K562 (cell line): ENCODE measurements around the gene OVCA2. TPM values are rescaled to one million over a fixed set of nuclear protein-coding genes. Genes with fewer than 3 reads are reported as not detected.

ENCODE experiments used
- CBX3 ChIP-seq, 2 experiments: IDR thresholded peaks; 1 replicate in 1 of 2; 2 replicates in 1 of 2; pipeline ENCODE4 v1.6.1; 2012; ENCODE audit warnings: inconsistent platforms in 2 of 2, low read length in 2 of 2, borderline replicate concordance in 1 of 2, control low read depth in 1 of 2
- DMBX1 ChIP-seq: fragments of 250-450 bp; sonication (Bioruptor Pico); IDR thresholded peaks from 2 replicates; pipeline ENCODE4 v1.8.0; 2022; ENCODE audit warnings: inconsistent platforms, mild to moderate bottlenecking, moderate library complexity, borderline replicate concordance
- ETS2 ChIP-seq: IDR thresholded peaks from 2 replicates; pipeline ENCODE4 v1.6.1; 2016; ENCODE audit warnings: borderline replicate concordance, missing genetic modification characterization, mild to moderate bottlenecking, moderate library complexity, missing compliant biosample characterization; ENCODE audit not compliant: poor library complexity, severe bottlenecking
- FOXM1 ChIP-seq, 2 experiments: fragments of 450-650 bp in 1 of 2; sonication (generic) in 1 of 2; formaldehyde crosslinking in 1 of 2; IDR thresholded peaks; 2 replicates each; pipeline versions ENCODE4 v1.6.1 to v1.9.0; 2017 to 2022; ENCODE audit warnings: low read depth in 2 of 2, mild to moderate bottlenecking in 2 of 2, missing genetic modification reagents in 1 of 2, moderate library complexity in 1 of 2
- HMGXB4 ChIP-seq: sonication (generic); formaldehyde crosslinking; IDR thresholded peaks from 2 replicates; pipeline ENCODE4 v1.8.1; 2023; ENCODE audit warnings: mild to moderate bottlenecking, missing genetic modification reagents
- KHSRP ChIP-seq: fragments of 450-650 bp; IDR thresholded peaks from 2 replicates; pipeline ENCODE4 v1.6.1; 2017
- MIER1 ChIP-seq: fragments of 450-650 bp; IDR thresholded peaks from 2 replicates; pipeline ENCODE4 v1.6.1; 2016; ENCODE audit warnings: antibody characterized with exemption, mild to moderate bottlenecking, low read depth
- NELFE ChIP-seq: IDR thresholded peaks from 2 replicates; pipeline ENCODE4 v1.6.1; 2011; ENCODE audit warnings: mild to moderate bottlenecking; ENCODE audit not compliant: insufficient read depth, insufficient read length
- NRF1 ChIP-seq, 2 experiments: fragments of 450-650 bp; IDR thresholded peaks in 1 of 2; conservative IDR thresholded peaks in 1 of 2; 2 replicates each; pipeline ENCODE4 v1.6.1; 2014; ENCODE audit warnings: mild to moderate bottlenecking in 2 of 2
- NUFIP1 ChIP-seq: fragments of 450-650 bp; IDR thresholded peaks from 2 replicates; pipeline ENCODE4 v1.6.1; 2018; ENCODE audit not compliant: partially characterized antibody
- PKNOX1 ChIP-seq: fragments of 450-650 bp; IDR thresholded peaks from 2 replicates; pipeline ENCODE4 v1.6.1; 2016
- POLR2B ChIP-seq: fragments of 450-650 bp; IDR thresholded peaks from 2 replicates; pipeline ENCODE4 v1.6.1; 2018; ENCODE audit warnings: low read depth; ENCODE audit not compliant: partially characterized antibody
- TFAP4 ChIP-seq: sonication (generic); formaldehyde crosslinking; IDR thresholded peaks from 2 replicates; pipeline ENCODE4 v1.8.0; 2022; ENCODE audit warnings: missing genetic modification reagents, mild to moderate bottlenecking, moderate library complexity, borderline replicate concordance
- THRA ChIP-seq: fragments of 450-650 bp; IDR thresholded peaks from 2 replicates; pipeline ENCODE4 v1.6.1; 2017; ENCODE audit warnings: mild to moderate bottlenecking, moderate library complexity
- USF2 ChIP-seq: sonication (generic); formaldehyde crosslinking; IDR thresholded peaks from 2 replicates; pipeline ENCODE4 v1.5.0; 2020; ENCODE audit warnings: missing genetic modification reagents
- ZFPM2 ChIP-seq: fragments of 250-450 bp; sonication (Bioruptor Pico); IDR thresholded peaks from 2 replicates; pipeline ENCODE4 v1.5.1; 2022; ENCODE audit warnings: mild to moderate bottlenecking
- ZFX ChIP-seq: sonication (generic); formaldehyde crosslinking; IDR thresholded peaks from 2 replicates; pipeline ENCODE4 v1.8.0; 2022; ENCODE audit warnings: mild to moderate bottlenecking, missing genetic modification reagents, moderate library complexity
- ZKSCAN1 ChIP-seq: fragments of 150-350 bp; IDR thresholded peaks from 2 replicates; pipeline ENCODE4 v1.6.1; 2016; ENCODE audit warnings: low read depth, low read length
- polyA plus RNA-seq, 8 experiments: library from polyadenylated mRNA; depleted of rRNA in 4 of 8; stranded (reverse) in 5 of 8; unstranded in 3 of 8; fragments of >200 nt; fragmentation: Nextera tagmentation in 2 of 8; fragmentation: Illumina TruSeq in 1 of 8; extraction: Ambion mirVana in 2 of 8; extraction: Trizol in 1 of 8; gene quantifications; 2 replicates each; pipeline versions ENCODE4 v1.2.1 to v1.2.3, GENCODE V29; 2011 to 2014; ENCODE audit warnings: inconsistent platforms in 1 of 8, missing spikeins in 1 of 8
- total RNA-seq, 7 experiments: library from RNA; depleted of rRNA in 6 of 7; stranded (reverse); fragments of >200 nt in 6 of 7; fragmentation: Illumina TruSeq in 2 of 7; extraction: Trizol in 2 of 7; gene quantifications; 2 replicates each; pipeline versions ENCODE4 v1.2.1 to v1.2.3, GENCODE V29; 2011 to 2021; ENCODE audit warnings: low replicate concordance in 1 of 7
- TF ChIP-seq, protein P1 (sequence below): sonication (generic); formaldehyde crosslinking; IDR thresholded peaks from 2 replicates; pipeline ENCODE4 v1.9.0; 2022; ENCODE audit warnings: mild to moderate bottlenecking, missing genetic modification reagents

Gene OVCA2
- total and polyA plus RNA-seq, 9 of the 15 experiments (the other 6 are each of a cell fraction or from before 2014, with no cell fraction given) = 3.0 to 23.7 (median 14.1) TPM

DNA sequence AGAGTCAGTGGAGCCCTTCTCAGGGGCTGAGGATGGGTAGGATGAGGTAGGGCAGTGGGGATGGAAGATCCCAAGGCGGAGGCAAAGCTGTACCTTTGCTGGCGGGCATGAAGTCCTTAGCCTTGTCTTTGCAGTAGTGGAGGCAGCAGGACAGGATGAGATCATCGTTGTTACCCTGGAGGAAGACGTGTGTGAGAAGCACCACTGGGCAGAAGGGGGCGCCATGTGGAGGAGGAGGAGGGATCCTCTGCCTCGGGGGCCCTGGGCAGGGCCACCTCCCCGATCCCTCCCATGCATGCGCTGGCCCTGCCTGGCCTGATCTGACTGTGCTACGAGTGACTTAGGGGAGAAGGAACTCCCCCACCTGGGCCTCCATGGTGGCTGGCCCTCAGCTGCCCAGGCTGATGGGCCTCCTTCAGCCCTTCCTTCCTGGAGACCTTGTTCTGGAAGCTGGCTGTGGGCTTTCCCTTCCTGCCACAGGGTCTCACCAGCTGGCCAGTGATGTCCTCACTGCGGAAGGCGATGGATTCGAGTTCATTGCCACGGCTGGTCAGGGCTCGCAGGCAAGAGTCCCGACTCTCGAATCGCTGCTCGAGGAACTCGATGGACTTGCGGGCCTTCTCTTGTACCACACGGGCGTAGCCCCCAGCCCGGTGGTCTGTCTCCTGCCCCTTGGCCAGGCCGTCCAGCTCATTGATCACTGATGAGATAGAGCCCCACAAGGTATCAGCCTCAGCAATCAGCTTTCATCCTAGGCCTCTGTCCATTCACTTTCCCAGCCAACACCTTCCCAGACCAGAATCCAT is 23.4 kb downstream of the OVCA2 start (continued):
- TF ChIP-seq, protein P1, sequence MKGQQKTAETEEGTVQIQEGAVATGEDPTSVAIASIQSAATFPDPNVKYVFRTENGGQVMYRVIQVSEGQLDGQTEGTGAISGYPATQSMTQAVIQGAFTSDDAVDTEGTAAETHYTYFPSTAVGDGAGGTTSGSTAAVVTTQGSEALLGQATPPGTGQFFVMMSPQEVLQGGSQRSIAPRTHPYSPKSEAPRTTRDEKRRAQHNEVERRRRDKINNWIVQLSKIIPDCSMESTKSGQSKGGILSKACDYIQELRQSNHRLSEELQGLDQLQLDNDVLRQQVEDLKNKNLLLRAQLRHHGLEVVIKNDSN (CRISPR knock-in tag) = no peak
- TF ChIP-seq ZKSCAN1 (no peak), FOXM1 (IDR thresholded peaks at IDR 0.05; ENCODE audit: low read depth) (no peak), FOXM1 (CRISPR knock-in tag; IDR thresholded peaks at IDR 0.05; ENCODE audit: low read depth) (no peak), NELFE (no peak), PKNOX1 (no peak), THRA (no peak), ZFPM2 (CRISPR knock-in tag) (no peak), NUFIP1 (no peak), CBX3 (IDR thresholded peaks at IDR 0.05; ENCODE audit: borderline replicate concordance in 1 of 2, low read length in 2 of 2) (no peak), KHSRP (no peak), USF2 (no peak), MIER1 (no peak), DMBX1 (CRISPR knock-in tag) (no peak), NRF1 (conservative IDR thresholded peaks at IDR 0.05 in 1 of 2, IDR thresholded peaks at IDR 0.05 in 1 of 2) (peak; percentile 29 to 37; a peak in 2 of 4 replicates), HMGXB4 (no peak), ZFX (CRISPR knock-in tag) (no peak), TFAP4 (0 out of 2 replicates have a peak, but pooled peaks have one; percentile 25), POLR2B (no peak), ETS2 (no peak)
